SKM-1 treated with dmso at 0.1 percent for 144 hours (cell line): Measurements from ENCODE around the gene SYNPO2.

Experiments
- DNase-seq: peaks from one replicate; lab custom pipeline; 2025; ENCODE audit not compliant: unreplicated experiment; lab: John Stamatoyannopoulos, UW

Gene SYNPO2

DNA sequence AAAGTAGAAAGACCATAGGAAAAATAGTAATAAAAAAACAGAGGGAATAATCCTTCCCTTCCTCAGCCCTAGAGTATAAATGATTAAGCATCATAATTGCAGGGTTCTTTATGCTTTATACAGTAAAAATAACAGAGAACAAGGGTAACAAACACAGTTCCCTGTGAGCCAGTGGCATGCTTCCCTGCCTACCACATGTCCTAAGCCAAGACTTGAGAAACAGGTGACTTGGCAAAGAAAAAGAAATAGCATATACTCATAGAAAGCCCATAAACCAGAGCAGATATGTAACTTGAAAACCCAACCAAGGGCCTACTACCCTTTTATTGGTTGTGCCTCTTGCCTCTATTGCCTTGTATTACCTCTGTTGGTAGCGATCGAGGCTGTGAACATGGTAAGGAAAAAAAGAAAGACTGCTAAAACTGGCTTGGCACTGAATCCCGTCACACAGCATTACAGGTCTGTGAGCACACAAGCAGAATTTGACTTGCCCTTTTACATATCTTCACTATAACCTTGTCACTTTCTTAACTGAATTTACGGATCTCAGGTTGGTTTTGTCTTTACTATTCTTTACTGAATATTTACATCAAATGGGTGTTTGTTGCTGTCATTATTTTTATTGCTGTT lies 216.1 kb downstream of the SYNPO2 start:
- DNase-seq: no peak

DNA sequence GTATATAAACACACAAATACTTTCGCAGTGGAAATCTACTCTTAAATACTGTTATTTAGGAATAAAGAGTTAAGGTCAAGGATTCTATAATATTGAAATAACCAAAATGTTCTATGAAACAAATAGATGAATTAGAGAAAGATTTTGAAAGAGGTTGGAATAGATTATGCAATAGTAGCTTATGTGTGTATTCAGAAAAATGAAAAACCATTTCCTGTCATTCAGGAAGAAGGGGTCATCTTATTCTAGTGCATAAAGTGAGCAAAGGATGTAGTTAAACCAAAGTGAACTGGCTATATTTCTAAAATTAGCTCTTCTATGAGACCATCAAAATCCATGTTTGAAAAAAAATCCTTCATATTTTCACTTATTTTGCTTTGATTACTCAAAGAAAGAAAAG lies 217.0 kb downstream of the SYNPO2 start:
- DNase-seq: no peak

DNA sequence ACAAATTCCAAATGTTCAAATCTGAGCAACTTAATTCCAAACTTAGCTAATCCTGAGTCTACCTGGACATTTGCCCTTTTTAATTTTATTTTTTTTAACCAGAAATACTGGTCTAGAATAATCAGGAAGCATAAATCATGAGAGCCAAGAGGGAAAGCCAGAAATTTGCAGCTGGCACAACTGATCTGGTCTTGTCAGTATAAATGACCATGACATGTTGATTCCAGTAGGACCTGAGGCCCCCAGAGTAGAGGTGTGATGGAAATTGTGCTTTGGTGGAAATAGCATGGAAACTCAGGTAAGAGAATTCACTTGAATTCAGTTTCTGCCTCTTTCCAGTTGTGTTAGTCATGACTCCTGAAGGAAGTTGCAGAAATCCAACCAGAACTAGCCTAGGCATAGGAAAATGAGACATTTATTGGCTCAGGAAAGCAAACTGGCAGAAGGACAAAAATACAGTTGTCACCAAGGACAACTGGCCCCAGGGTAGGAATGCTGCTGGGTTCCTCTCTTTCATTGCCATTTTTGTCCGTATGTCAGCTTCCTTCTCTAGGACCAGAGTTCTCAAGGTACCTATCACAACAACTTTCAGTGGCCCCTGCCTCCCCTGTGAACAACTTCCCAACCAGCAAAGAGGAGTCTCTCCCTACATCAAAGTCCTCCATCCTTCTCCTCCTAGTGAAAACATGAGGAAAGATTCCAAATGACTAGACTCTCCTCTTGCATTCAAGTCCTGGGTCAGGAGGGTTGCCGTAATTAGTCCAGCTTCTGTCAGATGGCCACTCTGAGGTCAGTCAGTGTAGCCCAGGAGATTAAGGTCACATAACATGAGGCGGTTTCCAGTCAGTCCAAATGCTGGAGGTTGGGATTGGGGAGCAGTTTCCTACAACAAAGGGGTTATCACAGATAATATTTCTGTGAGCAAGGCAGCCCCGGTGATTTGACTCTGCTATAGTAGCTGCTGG lies 217.7 kb downstream of the SYNPO2 start:
- no peak for DNase-seq

DNA sequence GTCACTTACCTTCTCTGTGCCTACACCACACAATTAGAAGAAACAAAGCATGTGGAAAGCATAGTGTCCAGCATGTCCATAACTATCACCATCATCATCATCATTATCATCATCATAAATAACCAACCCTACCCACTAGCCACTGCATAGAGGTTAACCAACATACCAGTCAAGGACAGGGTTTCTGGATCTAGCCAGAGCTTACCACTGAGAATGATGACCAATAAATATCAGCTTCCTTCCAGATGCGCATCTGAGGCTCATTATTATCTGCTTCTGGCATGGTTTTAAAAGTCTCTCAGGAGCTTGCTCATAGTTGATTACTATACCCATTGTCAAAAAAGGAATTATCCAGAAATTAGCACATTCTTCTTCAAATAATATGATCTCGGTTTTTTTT lies 221.5 kb downstream of the SYNPO2 start:
- no peak for DNase-seq
